Pancreas (tissue), 10 donors: ENCODE measurements around the gene MBD5. TPM values are rescaled to one million over a fixed set of nuclear protein-coding genes. Genes with fewer than 3 reads are reported as not detected.

Experiments
- ATAC-seq, 4 donors: fragments of 200-7000 bp; cut with Tn5 transposase; one replicate each; pipeline versions ENCODE4 v1.8.0 to v1.9.1; 2020; ENCODE audit warnings: mild to moderate bottlenecking in 4 of 4, moderate library complexity in 4 of 4
- DNase-seq, 6 donors: peaks; one replicate each; pipeline ENCODE4 v3.0.0-alpha.2; 2020
- FAIRE-seq: peaks from 2 replicates; lab custom pipeline; 2012; peaks lifted over from hg19 to GRCh38; lab: Jason Lieb, UNC
- H3K27ac ChIP-seq, 4 donors: fragments of 200-600 bp; sonication (generic); 1 replicate in 3 of 4; 2 replicates in 1 of 4; pipeline versions ENCODE4 v1.5.0 to v1.8.0; 2020
- H3K27me3 ChIP-seq, 4 donors: fragments of 200-600 bp; one replicate each; pipeline ENCODE4 v1.8.0; 2021
- H3K36me3 ChIP-seq, 3 donors: fragments of 200-600 bp; sonication (generic) in 1 of 3; one replicate each; pipeline versions ENCODE4 v1.5.0 to v1.8.0; 2020 to 2021
- H3K4me1 ChIP-seq, 3 donors: fragments of 200-600 bp; one replicate each; pipeline ENCODE4 v1.8.0; 2021
- H3K4me3 ChIP-seq, 4 donors: fragments of 200-600 bp; sonication (generic) in 2 of 4; one replicate each; pipeline versions ENCODE4 v1.5.0 to v1.8.0; 2020 to 2021
- H3K9me3 ChIP-seq, 4 donors: fragments of 200-600 bp; one replicate each; pipeline ENCODE4 v1.8.0; 2021
- CTCF ChIP-seq, 4 donors: fragments of 200-600 bp; sonication (generic) in 3 of 4; IDR thresholded peaks; one replicate each; pipeline versions ENCODE4 v1.5.0 to v1.8.0; 2021; ENCODE audit warnings: antibody characterized with exemption in 4 of 4
- WGBS, 2 donors: extraction: QIAGEN DNeasy Blood & Tissue Kit; methylation state at CpG; one replicate each; pipeline ENCODE4 v1.1.7; 2013; 5-methylcytosine and 5-hydroxymethylcytosine counted together
- intact Hi-C, 3 donors: fragments of 100-400 bp; cut with DNase I; formaldehyde crosslinking; loops; one replicate each; pipeline versions ENCODE4 v1.11.1 to v1.14.2; 2022
- polyA plus RNA-seq, 2 donors: library from polyadenylated mRNA; stranded (reverse); fragments of 200-250 nt; gene quantifications; one replicate each; pipeline ENCODE4 v1.2.3, GENCODE V29; 2013
- total RNA-seq, 6 donors: library from RNA; stranded (reverse); fragmentation: NEBNext Ultra II Directional in 4 of 6; extraction: Animal tissue kit (Norgen Biotek cat#: 25700) in 4 of 6; gene quantifications; one replicate each; pipeline versions ENCODE4 v1.2.1 to v1.2.4, GENCODE V29; 2021 to 2023
- donor health status: healthy with polysubstance abuse.
- donor health status: DM: no; HTN: no; CAD: no; lungs with moderate emphysema.
- donor health status: DM: no; HTN: no; CAD: no.
- donor health status: control.
- donor health status: control.
- donor health status: Bipolar disorder and iron deficiency.
- donor health status: DM: yes; HTN: yes; CAD: no.
- donor health status: DM: no; HTN: no; CAD: no.
- donor health status: DM: no; HTN: no; CAD: no.
- donor health status: DM: yes; HTN: yes; CAD: no.

MBD5 gene
- total and polyA plus RNA-seq, 8 donors = 4.5 to 27.4 (median 12.8) TPM

- Histone ChIP-seq H3K4me3 (no peak overlapping the region), H3K4me1 (no peaks in the 10 kb centered on the region), H3K27me3 (no peaks in the 10 kb centered on the region), H3K9me3 (no peaks in the 10 kb centered on the region), H3K27ac (no peak overlapping the region), H3K36me3 (no peaks in the 10 kb centered on the region)
- no peak for DNase-seq
- WGBS, 2 donors = 48 to 53% methylated on average over 4 of the region's 4 CpGs
- no peak for FAIRE-seq
- ATAC-seq = no peak
- no peak for TF ChIP-seq CTCF (IDR thresholded peaks at IDR 0.05)
- intact Hi-C loops = no loop called here
Measured at GRCh38 chr2:148483665-148484064, 462.8 kb downstream of the MBD5 start.

GRCh38 chr2:148484066-148484465 is 463.2 kb downstream of the MBD5 start:
- Histone ChIP-seq H3K36me3 (no peaks in the 10 kb centered on the region), H3K4me3 (no peak overlapping the region), H3K27ac (no peak overlapping the region), H3K9me3 (no peaks in the 10 kb centered on the region), H3K4me1 (no peaks in the 10 kb centered on the region), H3K27me3 (no peaks in the 10 kb centered on the region)
- TF ChIP-seq CTCF (IDR thresholded peaks at IDR 0.05) = no peak
- intact Hi-C loops = no loop called here
- 25 to 26% methylated on average over 1 of the region's 1 CpG for WGBS, 2 donors
- FAIRE-seq (no peak), ATAC-seq (no peak), DNase-seq (no peak)

GRCh38 chr2:148486655-148487054 is 465.8 kb downstream of the MBD5 start:
- ATAC-seq = no peak
- DNase-seq = no peak
- FAIRE-seq = no peak
- H3K36me3 ChIP-seq = no peaks in the 10 kb centered on the region
- no peak overlapping the region for H3K27ac ChIP-seq
- no peak overlapping the region for H3K4me3 ChIP-seq
- no peak for TF ChIP-seq CTCF (IDR thresholded peaks at IDR 0.05)
- H3K27me3 ChIP-seq = no peaks in the 10 kb centered on the region
- intact Hi-C loops = no loop called here
- H3K4me1 ChIP-seq = no peaks in the 10 kb centered on the region
- no peaks in the 10 kb centered on the region for H3K9me3 ChIP-seq

DNA sequence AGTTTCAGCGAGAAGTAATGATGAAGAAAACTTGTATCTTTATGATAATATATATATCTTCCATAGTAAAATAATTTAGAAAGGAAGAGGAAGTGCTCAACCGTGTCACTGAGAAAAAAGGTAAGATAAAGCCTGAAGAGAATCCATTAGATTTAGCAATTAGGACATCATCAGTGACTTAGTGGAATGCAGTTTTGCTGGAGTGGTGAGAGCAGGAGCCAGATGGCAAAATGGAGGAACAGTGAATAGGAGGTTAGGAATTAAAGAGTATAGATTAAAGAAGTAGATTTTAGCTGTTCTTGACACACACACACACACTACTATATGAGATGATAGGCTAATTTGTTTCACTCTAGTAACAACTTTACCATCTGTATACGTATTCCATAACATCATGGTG is 466.5 kb downstream of the MBD5 start:
- Histone ChIP-seq H3K4me3 (no peak overlapping the region), H3K27me3 (no peaks in the 10 kb centered on the region), H3K9me3 (no peaks in the 10 kb centered on the region), H3K27ac (no peak overlapping the region), H3K4me1 (no peaks in the 10 kb centered on the region), H3K36me3 (no peaks in the 10 kb centered on the region)
- WGBS, 2 donors = 80 to 86% methylated on average over 3 of the region's 3 CpGs
- ATAC-seq (no peak), DNase-seq (no peak), FAIRE-seq (no peak)
- no peak for TF ChIP-seq CTCF (IDR thresholded peaks at IDR 0.05)
- intact Hi-C loops = no loop called here

DNA sequence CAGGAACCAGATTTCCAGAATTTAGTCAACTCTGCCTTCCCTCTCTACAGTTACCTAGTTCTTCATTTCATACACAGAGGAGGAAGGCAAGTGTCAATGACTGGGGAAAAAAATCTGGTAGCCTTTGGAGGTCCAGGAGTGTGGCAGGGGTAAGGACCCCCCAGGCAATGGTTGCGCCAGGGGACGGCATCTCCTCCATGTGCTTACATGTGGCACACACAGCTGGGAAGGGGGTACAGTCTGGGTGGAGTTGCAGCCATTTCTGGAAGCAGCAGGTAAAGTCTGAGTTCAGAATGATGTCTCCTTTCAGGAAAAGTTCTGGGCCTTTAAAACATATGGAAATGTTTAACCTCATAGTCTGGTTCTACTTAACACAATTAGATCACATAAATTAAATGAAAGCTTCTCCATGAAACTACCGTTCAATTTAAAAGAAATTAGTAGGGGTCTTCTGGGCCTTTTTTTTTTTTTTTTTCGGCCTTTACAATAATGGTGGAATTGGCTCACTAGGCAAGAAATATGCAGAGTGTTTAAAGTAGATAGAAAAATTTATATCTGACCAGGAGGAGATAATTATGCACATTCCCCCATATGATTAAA is 470.0 kb downstream of the MBD5 start:
- no peaks in the 10 kb centered on the region for H3K36me3 ChIP-seq
- no peak for FAIRE-seq

More for the DNA sequence above, 470.0 kb downstream of the MBD5 start:
- Histone ChIP-seq H3K4me3 (no peak overlapping the region), H3K9me3 (no peaks in the 10 kb centered on the region), H3K4me1 (no peaks in the 10 kb centered on the region), H3K27ac (no peak overlapping the region), H3K27me3 (no peaks in the 10 kb centered on the region)
- intact Hi-C loops = no loop called here
- ATAC-seq (no peak), DNase-seq (no peak)
- 93 to 97% methylated on average over 4 of the region's 4 CpGs for WGBS, 2 donors
- TF ChIP-seq CTCF (IDR thresholded peaks at IDR 0.05) = no peak
